Measurements from ENCODE around the gene LSM5.

The LSM5 gene

DNA sequence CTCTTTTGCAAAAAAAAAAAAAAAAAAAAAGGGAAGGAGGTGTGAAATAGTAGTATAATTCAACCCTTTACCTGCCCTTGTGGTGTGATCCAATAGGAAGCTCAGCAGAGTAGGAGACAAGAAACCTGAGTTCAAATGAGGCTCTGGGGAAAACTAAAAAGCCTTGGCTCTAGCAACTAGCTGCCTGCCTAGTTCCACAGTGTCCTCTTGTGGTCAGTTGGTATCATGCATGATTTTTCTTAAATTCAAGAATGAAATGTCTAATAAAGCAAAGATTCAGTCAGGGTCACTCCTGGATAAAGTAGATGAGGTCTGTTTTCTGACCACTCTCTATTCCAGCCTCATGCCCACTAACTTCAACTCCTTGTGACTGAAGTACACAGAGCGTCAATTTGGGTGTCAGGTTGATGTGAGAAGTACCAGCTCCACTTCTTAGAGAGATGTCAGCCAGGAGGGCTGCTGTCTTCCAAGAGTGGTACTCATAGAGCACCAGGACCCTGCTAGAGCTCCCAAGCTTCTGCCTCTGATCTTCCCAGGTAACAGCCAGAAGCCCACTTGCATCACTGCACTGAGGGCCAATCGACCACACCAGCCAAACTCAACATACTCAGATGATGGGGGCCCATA lies 10.5 kb downstream of the LSM5 start:
- Histone ChIP-seq H3K9me2 (replicated peaks; ENCODE audit: insufficient read depth, low read length) (no peaks in the 10 kb centered on the region), H3K36me3 (ENCODE audit: low read length) (no peaks in the 10 kb centered on the region), H3K4me3 (ENCODE audit: insufficient read depth, low read length, poor library complexity, severe bottlenecking) (no peak overlapping the region), H4K20me1 (ENCODE audit: low read depth, low read length) (no peaks in the 10 kb centered on the region), H3K9me3 (ENCODE audit: insufficient read depth, low read length) (no peaks in the 10 kb centered on the region), H2AFZ (ENCODE audit: low read depth, low read length, severe bottlenecking) (no peak overlapping the region), H3K27ac (ENCODE audit: low read depth, low read length) (no peak overlapping the region), H3F3A (ENCODE audit: insufficient read depth) (no peaks in the 10 kb centered on the region), H3K4me2 (ENCODE audit: low read depth, low read length, poor library complexity, severe bottlenecking) (no peak overlapping the region), H3K27me3 (ENCODE audit: low read length) (no peaks in the 10 kb centered on the region), H3K79me2 (ENCODE audit: insufficient read depth, low read length) (no peaks in the 10 kb centered on the region), H3K9ac (ENCODE audit: low read length) (no peak overlapping the region)
- TF ChIP-seq, protein P1, sequence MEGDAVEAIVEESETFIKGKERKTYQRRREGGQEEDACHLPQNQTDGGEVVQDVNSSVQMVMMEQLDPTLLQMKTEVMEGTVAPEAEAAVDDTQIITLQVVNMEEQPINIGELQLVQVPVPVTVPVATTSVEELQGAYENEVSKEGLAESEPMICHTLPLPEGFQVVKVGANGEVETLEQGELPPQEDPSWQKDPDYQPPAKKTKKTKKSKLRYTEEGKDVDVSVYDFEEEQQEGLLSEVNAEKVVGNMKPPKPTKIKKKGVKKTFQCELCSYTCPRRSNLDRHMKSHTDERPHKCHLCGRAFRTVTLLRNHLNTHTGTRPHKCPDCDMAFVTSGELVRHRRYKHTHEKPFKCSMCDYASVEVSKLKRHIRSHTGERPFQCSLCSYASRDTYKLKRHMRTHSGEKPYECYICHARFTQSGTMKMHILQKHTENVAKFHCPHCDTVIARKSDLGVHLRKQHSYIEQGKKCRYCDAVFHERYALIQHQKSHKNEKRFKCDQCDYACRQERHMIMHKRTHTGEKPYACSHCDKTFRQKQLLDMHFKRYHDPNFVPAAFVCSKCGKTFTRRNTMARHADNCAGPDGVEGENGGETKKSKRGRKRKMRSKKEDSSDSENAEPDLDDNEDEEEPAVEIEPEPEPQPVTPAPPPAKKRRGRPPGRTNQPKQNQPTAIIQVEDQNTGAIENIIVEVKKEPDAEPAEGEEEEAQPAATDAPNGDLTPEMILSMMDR (IDR thresholded peaks at IDR 0.05; ENCODE audit: insufficient read depth, low read length, poor library complexity, severe bottlenecking) = peak; percentile 86
- no peak for TF ChIP-seq EZH2phosphoT487 (conservative IDR thresholded peaks at IDR 0.05; ENCODE audit: low read length)

DNA sequence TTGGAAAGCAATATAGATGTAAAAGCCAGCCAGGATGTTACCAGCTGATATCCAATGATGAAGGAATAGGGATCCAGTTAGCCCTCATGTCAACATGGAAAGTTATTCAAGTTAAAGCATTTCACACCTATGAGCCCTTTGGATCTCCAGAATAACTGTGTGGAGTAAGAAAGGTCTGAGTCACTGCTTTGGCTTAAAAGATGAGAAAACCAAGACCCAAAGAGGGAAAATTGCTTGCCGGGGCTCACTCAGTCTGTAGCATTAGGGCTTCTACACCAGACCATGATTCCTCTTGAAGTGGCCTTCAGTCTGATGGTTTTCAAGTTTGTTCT lies 12.6 kb downstream of the LSM5 start:
- Histone ChIP-seq H2AFZ (ENCODE audit: low read depth, low read length, severe bottlenecking) (no peak overlapping the region), H3K9me2 (replicated peaks; ENCODE audit: insufficient read depth, low read length) (no peaks in the 10 kb centered on the region), H3F3A (ENCODE audit: insufficient read depth) (no peaks in the 10 kb centered on the region), H3K36me3 (ENCODE audit: low read length) (no peaks in the 10 kb centered on the region), H4K20me1 (ENCODE audit: low read depth, low read length) (no peaks in the 10 kb centered on the region), H3K27ac (ENCODE audit: low read depth, low read length) (no peak overlapping the region), H3K27me3 (ENCODE audit: low read length) (no peaks in the 10 kb centered on the region), H3K79me2 (ENCODE audit: insufficient read depth, low read length) (no peaks in the 10 kb centered on the region), H3K9ac (ENCODE audit: low read length) (no peak overlapping the region), H3K9me3 (ENCODE audit: insufficient read depth, low read length) (no peaks in the 10 kb centered on the region), H3K4me2 (ENCODE audit: low read depth, low read length, poor library complexity, severe bottlenecking) (no peak overlapping the region), H3K4me3 (ENCODE audit: insufficient read depth, low read length, poor library complexity, severe bottlenecking) (no peak overlapping the region)
- no peak for TF ChIP-seq EZH2phosphoT487 (conservative IDR thresholded peaks at IDR 0.05; ENCODE audit: low read length)
- TF ChIP-seq, protein P1 (IDR thresholded peaks at IDR 0.05; ENCODE audit: insufficient read depth, low read length, poor library complexity, severe bottlenecking) = no peak

DNA sequence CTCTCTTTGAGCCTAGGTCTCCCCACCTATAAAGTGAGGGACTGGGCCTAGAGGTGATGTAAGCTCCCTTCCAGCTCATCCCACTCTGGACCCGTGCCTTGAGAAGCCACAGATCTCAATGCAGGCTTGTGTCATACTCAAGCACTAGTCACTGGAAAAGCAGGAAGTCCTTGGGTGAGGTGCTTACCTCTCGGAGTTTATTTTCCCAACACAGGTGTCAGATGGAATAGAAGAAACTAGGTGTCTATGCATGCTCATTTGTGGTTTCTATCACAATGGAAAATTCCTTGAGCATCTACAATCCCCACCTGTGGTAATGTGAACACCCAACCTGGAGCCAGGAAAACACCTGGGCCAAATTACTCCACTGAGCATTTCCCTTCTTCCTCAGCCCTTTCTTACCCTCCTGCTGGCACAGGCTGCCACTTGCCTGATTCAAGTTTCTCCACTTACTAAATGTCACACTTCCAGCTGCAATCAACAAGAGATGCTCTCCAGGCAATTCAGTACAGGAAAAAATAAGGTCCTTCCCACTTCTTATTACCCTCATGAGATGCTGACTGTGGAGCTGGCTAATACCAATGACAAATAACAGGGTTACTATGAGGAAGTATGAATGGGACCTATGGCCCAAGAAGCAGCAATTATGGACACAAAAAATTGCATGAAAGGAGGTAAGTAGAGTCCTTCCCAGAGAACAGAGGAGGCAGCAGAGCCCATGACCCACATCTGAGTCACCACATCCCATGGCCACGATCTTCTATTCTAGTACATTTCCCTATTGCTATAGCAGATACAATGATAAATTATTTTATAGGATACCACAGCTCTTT lies 13.1 kb downstream of the LSM5 start:
- H3K4me2 ChIP-seq (ENCODE audit: low read depth, low read length, poor library complexity, severe bottlenecking) = no peak overlapping the region
- H3K79me2 ChIP-seq (ENCODE audit: insufficient read depth, low read length) = no peaks in the 10 kb centered on the region
- H3K9ac ChIP-seq (ENCODE audit: low read length) = no peak overlapping the region
- no peak overlapping the region for H3K4me3 ChIP-seq (ENCODE audit: insufficient read depth, low read length, poor library complexity, severe bottlenecking)
- H3K9me3 ChIP-seq (ENCODE audit: insufficient read depth, low read length) = no peaks in the 10 kb centered on the region
- no peak overlapping the region for H3K27ac ChIP-seq (ENCODE audit: low read depth, low read length)
- H2AFZ ChIP-seq (ENCODE audit: low read depth, low read length, severe bottlenecking) = no peak overlapping the region
- TF ChIP-seq, protein P1 (IDR thresholded peaks at IDR 0.05; ENCODE audit: insufficient read depth, low read length, poor library complexity, severe bottlenecking) = no peak
- TF ChIP-seq EZH2phosphoT487 (conservative IDR thresholded peaks at IDR 0.05; ENCODE audit: low read length) = no peak
- H3F3A ChIP-seq (ENCODE audit: insufficient read depth) = no peaks in the 10 kb centered on the region
- no peaks in the 10 kb centered on the region for H3K27me3 ChIP-seq (ENCODE audit: low read length)
- no peaks in the 10 kb centered on the region for H3K9me2 ChIP-seq (replicated peaks; ENCODE audit: insufficient read depth, low read length)
- no peaks in the 10 kb centered on the region for H3K36me3 ChIP-seq (ENCODE audit: low read length)
- H4K20me1 ChIP-seq (ENCODE audit: low read depth, low read length) = no peaks in the 10 kb centered on the region

Measured in SU-DHL-6 (cell line).